GM12873 (cell line): ENCODE results near the gene MYH10.

Source experiments
- TF ChIP-seq, protein P1 (sequence below): IDR thresholded peaks from 2 replicates; pipeline ENCODE4 v1.5.1; 2012; ENCODE audit warnings: low read depth, mild to moderate bottlenecking, moderate library complexity, low read length, control low read depth; ENCODE audit not compliant: insufficient read depth; ENCODE audit errors: missing control alignments

The MYH10 gene

GRCh38 chr17:8466456-8466855, 164.1 kb downstream of the MYH10 start:
- TF ChIP-seq, protein P1, sequence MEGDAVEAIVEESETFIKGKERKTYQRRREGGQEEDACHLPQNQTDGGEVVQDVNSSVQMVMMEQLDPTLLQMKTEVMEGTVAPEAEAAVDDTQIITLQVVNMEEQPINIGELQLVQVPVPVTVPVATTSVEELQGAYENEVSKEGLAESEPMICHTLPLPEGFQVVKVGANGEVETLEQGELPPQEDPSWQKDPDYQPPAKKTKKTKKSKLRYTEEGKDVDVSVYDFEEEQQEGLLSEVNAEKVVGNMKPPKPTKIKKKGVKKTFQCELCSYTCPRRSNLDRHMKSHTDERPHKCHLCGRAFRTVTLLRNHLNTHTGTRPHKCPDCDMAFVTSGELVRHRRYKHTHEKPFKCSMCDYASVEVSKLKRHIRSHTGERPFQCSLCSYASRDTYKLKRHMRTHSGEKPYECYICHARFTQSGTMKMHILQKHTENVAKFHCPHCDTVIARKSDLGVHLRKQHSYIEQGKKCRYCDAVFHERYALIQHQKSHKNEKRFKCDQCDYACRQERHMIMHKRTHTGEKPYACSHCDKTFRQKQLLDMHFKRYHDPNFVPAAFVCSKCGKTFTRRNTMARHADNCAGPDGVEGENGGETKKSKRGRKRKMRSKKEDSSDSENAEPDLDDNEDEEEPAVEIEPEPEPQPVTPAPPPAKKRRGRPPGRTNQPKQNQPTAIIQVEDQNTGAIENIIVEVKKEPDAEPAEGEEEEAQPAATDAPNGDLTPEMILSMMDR, result no peak

- TF ChIP-seq, protein P1, result no peak
These were observed 164.8 kb downstream of the MYH10 start for GRCh38 chr17:8465759-8466158.

DNA sequence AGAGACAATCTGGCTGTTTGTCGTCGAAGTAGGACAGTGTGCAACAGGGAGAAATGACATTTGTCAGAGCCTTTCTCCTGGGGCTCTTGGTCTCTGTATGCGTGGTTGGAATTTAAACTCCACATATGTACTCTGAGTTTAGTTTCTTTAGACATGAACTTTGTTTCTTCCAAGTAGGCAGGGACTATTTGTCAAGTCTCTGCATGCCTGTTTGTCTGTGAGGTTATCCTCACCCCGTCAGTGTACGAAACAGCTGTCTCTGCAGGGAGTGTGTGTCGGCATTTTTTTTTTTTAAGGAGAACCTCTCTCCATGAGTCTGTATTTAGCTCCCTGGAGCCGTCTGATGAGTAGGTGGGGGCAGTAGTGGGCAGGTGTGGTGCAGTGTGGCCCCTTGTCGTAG, 165.2 kb downstream of the MYH10 start:
- TF ChIP-seq, protein P1, result no peak

DNA sequence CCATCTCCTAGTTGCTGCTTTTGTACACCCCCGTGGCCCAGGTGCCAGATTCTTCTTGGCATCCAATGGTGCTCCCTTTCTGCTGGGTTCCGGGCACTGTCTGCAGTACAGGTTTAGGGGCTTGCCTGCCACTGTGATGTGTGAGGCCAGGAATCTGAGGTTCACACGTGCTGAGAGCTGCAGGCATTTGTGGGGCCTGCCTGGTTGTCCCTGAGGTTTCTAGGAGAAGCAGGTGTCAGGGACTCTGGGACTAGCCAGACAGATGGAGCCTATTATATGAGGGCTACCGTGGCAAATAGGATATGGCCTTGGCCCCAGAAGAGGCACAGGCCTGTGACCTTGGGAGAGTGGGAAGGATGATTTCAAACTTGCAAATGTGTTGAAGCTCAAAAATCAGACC, 165.6 kb downstream of the MYH10 start:
- TF ChIP-seq, protein P1, result no peak

- TF ChIP-seq, protein P1, result no peak
These were observed 167.4 kb downstream of the MYH10 start for GRCh38 chr17:8463099-8463498.

DNA sequence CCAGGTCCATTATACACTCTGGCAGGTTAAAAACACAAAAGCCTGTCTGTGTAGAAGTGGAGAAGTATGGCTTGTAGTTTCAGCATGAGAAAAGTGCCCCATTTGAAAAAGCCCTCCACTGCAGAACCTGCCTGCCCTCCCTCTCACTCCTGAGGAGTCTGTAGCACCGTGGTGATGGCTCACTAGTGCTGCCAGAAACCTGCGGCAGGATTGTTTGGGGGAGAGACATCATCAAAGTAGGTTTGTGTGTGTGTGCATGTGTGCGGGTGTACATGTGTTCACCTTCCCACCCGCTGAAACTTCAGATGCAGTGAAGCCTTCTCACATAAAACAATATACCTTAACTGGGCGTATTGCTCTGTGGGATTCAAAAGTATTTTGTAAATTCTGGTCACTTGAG, 168.0 kb downstream of the MYH10 start:
- TF ChIP-seq, protein P1, result no peak

- TF ChIP-seq, protein P1, result no peak
These were observed 170.7 kb downstream of the MYH10 start for GRCh38 chr17:8459831-8460230.

- TF ChIP-seq, protein P1, result no peak
These were observed 171.4 kb downstream of the MYH10 start for GRCh38 chr17:8459107-8459506.
